ENCODE results near the gene TPD52L2.

DNA sequence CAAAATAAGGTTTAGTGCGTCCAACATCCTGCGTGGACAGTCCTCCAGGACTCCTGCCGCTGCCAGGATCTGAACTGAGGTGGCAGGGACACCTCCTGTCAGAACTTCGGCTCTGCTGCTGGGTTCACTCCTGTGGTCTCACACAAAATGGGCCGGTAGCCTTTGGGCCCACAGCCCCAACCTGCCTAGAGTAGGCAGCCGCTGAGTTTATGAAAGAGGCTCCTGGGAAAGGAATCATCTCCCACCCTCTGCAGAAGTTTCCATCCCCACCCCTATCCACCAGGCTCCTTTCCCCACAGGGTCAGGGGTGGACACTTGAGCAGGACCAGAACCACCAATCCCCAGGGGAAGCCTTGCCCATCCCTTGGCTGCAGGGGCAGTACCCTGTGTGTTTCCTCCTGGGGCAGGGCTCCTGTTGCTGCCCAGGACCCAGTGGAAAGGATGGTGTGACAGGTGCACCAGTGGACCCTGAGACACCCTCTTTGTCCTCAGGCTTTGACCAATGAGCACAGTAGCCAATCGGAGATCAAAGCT, 5.8 kb upstream of the TPD52L2 start:
- TF ChIP-seq, protein P1, sequence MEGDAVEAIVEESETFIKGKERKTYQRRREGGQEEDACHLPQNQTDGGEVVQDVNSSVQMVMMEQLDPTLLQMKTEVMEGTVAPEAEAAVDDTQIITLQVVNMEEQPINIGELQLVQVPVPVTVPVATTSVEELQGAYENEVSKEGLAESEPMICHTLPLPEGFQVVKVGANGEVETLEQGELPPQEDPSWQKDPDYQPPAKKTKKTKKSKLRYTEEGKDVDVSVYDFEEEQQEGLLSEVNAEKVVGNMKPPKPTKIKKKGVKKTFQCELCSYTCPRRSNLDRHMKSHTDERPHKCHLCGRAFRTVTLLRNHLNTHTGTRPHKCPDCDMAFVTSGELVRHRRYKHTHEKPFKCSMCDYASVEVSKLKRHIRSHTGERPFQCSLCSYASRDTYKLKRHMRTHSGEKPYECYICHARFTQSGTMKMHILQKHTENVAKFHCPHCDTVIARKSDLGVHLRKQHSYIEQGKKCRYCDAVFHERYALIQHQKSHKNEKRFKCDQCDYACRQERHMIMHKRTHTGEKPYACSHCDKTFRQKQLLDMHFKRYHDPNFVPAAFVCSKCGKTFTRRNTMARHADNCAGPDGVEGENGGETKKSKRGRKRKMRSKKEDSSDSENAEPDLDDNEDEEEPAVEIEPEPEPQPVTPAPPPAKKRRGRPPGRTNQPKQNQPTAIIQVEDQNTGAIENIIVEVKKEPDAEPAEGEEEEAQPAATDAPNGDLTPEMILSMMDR (IDR thresholded peaks at IDR 0.05): no peak
- TF ChIP-seq POLR2A (IDR thresholded peaks at IDR 0.05) (no peak), POLR2AphosphoS5 (IDR thresholded peaks at IDR 0.05) (no peak), EP300 (IDR thresholded peaks at IDR 0.05) (no peak)
